GM12864 (cell line): ENCODE results near the gene PLEKHG5.
A peak's percentile ranks its signal among the peaks of the same experiment; 100 is the strongest.

Experiments used
- DNase-seq: peaks from one replicate; pipeline ENCODE4 v3.0.0-alpha.2; 2011; ENCODE audit warnings: low read depth
- H3K4me3 ChIP-seq: 2 replicates; pipeline ENCODE4 v1.5.1; 2011; ENCODE audit warnings: mild to moderate bottlenecking, low read depth, low read length, control low read depth
- CTCF ChIP-seq: IDR thresholded peaks from 2 replicates; pipeline ENCODE4 v1.5.1; 2011; ENCODE audit warnings: low read depth, mild to moderate bottlenecking, moderate library complexity, low read length, control low read depth, inconsistent platforms; ENCODE audit errors: missing control alignments

PLEKHG5 gene

GRCh38 chr1:6528492-6528891, 37.0 kb upstream of the PLEKHG5 start:
- no peak for DNase-seq
- no peak overlapping the region for H3K4me3 ChIP-seq
- TF ChIP-seq CTCF, result no peak

GRCh38 chr1:6526316-6526715, 34.8 kb upstream of the PLEKHG5 start:
- TF ChIP-seq CTCF, result no peak
- no peak overlapping the region for H3K4me3 ChIP-seq
- no peak for DNase-seq

GRCh38 chr1:6523566-6523965, 32.1 kb upstream of the PLEKHG5 start:
- peak; percentile 54 for TF ChIP-seq CTCF
- no peak for DNase-seq
- H3K4me3 ChIP-seq, result no peak overlapping the region

- no peak overlapping the region for H3K4me3 ChIP-seq
- no peak for TF ChIP-seq CTCF
- no peak for DNase-seq
Observed at GRCh38 chr1:6521536-6521935, 30.1 kb upstream of the PLEKHG5 start.

GRCh38 chr1:6519935-6520671, 28.6 kb upstream of the PLEKHG5 start:
- no peak for TF ChIP-seq CTCF
- DNase-seq, result no peak
- H3K4me3 ChIP-seq, result no peak overlapping the region

GRCh38 chr1:6519491-6519934, 28.0 kb upstream of the PLEKHG5 start:
- no peak for TF ChIP-seq CTCF
- H3K4me3 ChIP-seq, result no peak overlapping the region
- DNase-seq, result no peak

GRCh38 chr1:6517435-6517851, 26.0 kb upstream of the PLEKHG5 start:
- H3K4me3 ChIP-seq, result no peak overlapping the region
- no peak for TF ChIP-seq CTCF
- no peak for DNase-seq
